GM18520 (cell line): ENCODE results near the gene MTHFR.

Experiments
- ATAC-seq: cut with Tn5 transposase; IDR thresholded peaks from one replicate; pipeline ENCODE4 v1.9.1; 2021; ENCODE audit not compliant: unreplicated experiment

The MTHFR gene

DNA sequence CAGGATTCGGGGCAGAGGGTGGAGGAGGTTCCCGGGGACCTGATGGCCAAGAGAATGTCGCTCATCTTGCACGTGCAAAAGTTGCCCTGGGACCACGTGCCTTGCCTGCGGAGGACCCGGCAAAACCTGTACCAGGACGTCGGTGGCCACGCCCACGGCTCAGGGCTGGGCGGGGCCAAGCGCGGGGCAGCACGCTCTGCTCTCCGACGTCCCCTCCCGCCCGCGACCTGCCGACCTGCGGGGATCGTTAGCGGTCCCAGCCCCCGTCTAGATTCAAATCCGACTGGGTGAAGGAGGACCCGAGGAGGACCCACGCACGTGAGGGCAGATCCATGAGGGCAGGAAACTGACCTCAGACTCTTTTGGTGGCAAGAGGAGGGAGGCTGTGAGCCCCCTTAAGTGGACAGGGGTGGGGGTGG is 43.8 kb downstream of the MTHFR start, which contains the start of gene C1orf167:
Gene C1orf167 (plus strand): TSS at position 206 of the 419 bp plus-strand sequence. CDS start 2,208 bp downstream, outside the sequence.
- ATAC-seq, result no peak

DNA sequence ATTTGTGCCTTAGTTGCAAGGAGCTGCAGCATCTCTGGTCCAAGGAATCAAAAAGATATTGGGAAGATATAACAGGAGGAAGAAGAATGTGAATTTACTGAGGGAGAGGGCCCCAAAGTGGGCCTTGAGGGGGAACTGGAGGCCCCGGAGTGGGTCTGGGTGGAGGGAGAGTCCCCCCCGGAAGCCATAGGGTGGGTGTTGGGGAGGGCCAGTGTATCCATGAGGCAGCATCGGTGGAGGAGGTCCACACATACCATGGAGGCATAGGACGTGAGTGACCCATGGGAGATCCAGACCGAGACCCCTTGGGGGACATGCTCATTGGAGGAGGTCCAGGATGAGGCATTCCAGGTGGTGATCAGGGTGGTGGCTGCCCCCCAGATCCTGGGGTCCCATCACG is 44.5 kb downstream of the MTHFR start:
- no peak for ATAC-seq

DNA sequence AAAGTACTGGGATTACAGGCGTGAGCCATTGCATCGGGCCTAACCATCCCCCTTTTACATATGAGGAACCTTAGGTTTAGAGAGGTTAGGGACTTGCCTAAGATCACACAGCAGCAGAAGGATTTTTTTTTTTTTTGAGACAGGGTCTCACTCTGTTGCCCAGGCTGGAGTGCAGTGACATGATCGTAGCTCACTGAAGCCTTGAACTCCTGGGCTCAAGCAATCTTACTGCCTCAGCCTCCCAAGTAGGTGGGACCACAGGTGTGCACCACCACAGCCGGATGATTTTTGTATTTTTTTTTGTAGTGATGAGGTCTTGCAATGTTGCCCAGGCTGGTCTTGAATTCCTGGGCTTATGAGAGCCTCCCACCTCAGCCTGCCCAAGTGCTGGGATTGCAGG is 46.0 kb downstream of the MTHFR start:
- no peak for ATAC-seq

DNA sequence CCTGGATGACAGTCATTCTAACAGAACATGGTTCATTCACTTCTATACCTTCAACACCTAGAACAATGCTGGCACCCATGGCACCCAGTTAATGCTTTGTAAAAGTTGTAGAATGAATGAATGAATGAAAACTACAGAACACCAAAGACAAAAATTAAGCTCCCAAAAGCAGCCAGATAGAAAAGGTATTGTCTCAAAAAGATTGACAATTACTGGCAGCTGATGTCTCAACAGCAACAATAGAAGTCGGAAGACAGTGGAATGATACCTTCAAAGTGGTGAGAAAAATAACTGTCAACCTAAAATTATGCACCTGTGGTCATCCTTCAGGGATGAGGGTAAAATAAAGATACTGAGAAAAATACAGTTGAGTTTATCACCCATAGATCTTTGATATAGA is 48.7 kb downstream of the MTHFR start:
- ATAC-seq, result no peak

DNA sequence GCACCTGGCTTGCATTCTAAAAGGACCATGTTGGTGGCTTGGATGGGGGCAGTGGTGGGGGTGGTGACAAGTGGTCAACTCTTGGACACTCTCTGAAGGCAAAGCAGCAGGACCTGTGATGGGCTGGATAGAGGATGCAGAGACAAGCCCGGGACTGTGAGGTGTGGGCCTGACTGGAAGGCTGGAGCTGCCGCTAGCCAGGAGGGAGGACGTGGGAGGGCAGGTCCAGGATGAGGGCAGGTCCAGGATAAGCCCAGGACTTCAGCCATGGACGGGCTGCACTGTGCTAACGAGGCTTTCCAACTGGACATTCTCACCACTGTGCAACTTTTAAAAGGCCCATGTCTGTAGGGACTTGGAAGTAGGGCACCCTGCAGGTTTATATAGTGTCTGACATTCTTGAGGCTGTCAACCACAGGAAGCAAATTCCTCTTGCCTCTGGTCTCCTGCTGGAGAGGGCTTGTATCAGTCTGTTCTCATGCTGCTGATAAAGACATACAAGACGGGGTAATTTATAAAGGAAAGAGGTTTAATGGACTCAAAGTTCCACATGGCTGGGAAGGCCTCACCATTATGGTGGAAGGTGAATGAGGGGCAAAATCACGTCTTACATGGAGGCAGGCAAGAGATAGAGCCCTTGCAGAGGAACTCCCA is 52.1 kb downstream of the MTHFR start:
- ATAC-seq, result no peak

DNA sequence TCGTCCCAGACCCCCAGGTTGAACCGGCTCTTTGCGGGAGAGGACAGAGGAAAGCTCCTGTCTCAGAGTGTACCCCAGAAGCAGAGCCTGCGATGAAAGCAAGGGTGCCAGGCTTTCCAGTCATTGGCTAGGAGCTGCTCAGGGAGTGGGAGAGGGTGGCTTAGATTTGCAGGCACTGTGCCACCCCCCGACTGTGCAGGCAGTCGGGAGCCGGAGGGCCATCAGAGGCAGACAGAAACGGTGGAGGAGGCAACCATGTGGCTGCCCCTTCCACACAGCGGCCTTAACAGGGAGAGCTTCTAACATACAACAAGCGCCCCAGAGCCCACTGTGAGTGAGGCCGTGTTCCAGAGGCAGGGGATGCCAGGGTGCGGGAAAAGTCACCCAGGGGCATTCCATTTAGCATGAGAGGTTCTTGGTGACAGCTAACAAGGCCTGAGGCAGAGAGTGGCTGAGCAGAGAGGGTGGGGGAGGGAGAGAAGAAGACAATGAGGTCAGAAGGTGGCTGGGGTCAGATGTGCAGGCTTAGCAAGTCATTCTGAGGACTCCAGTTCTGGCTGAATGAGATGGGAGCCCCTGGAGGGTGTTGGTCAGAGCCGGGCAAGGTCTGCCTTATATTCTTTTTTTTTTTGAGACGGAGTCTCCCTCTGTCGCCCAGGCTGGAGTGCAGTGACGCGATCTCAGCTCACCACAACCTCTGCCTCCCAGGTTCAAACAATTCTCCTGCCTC is 53.2 kb downstream of the MTHFR start:
- no peak for ATAC-seq

DNA sequence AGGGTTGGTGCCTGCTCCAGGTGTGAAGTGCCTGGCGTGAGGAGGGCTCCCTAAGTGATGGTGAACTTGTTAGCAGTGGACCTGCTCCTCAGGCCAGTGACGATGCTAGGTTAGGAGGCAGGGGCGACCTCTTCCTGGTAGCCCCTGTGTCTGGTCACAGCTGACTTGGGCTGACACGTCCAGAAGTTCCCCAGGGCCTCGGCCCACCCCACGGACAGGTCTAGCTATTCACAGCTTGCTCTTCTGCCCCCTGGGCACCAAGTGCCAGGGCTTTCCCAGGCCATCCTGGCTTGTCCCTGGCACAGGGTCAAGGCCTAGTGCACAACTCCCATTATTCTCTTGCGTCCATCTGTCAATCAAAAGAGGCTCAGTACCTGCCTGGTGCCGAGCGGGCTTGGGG is 54.7 kb downstream of the MTHFR start:
- ATAC-seq, result no peak

DNA sequence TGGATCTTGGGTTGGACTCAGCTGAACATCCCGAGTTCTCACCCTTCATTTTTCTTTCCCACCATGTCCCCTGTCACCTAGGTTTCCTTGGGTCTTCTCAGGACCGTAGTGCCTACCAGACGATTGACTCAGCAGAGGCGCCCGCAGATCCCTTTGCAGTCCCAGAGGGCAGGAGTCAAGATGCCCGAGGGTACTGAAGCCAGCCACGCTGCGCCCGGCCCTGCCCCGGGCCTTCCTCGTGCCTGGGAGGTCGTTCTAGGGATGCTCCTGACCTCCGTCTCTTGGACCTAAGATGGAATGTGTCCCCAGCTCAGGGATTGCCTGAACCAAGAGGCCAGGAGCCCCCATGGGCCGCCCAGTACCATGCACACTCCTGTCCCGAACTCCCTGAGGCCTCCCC is 55.8 kb downstream of the MTHFR start:
- ATAC-seq, result no peak

DNA sequence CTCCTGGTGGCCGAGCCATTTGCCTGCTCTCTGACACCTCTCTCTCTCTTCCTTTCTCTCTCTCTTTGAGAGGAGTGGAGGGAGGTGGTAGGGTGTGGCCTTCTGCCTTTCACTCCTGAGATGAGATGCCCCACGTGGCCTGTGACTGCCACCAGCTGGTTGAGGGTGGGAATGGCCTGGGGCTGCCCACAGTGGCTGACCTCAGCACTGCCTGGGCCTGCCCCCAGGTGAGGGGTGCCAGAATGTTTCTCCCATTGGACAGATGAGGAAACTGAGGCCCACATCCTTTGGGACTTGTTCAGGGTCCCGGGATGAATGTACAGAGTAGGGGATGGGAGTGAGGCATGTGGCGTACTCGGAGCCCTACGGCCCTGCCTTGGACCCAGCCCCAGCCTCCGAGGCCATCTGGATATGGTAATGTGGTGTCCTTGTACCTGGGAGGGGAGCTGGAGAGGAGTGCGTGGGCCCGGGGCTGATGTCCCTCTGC is 56.5 kb downstream of the MTHFR start:
- ATAC-seq, result no peak

DNA sequence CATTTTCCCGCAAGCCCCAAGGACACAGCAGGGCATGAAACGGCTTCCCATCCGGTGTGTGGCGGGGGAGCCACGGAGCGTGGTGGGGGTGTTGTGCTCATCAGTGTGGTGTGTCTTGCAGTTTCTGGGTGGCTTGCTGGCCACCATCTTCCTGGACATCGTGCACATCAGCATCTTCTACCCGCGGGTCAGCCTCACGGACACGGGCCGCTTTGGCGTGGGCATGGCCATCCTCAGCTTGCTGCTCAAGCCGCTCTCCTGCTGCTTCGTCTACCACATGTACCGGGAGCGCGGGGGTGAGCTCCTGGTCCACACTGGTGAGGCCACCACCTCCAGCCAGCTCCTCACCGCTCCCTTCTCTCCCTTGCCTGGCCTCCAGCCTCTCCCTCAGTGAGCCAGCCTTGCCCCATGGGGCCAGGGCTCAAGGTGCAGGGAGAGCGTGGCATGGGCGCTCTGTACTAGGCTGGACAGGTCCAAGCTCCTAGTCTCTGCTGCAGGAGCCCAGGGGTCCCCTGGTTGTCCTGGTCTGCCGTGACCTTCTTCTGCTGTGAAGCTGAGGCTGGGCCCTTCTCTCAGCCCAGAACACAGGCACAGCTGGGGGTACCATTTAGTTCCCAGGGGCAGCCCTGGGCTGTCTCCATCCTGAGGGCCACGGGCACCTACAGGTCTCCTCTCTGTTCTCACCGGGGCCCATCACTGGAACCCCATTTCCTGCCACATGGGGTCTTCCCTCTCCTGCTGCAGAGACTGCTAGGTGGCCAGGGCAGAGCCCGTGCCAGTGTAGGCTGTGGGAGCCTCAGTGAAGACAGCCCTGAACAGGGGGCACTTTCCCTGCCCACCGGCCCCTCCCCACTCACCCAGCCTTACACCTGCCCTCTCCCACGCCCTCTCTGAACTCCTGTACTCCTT is 57.2 kb downstream of the MTHFR start:
- ATAC-seq, result no peak

DNA sequence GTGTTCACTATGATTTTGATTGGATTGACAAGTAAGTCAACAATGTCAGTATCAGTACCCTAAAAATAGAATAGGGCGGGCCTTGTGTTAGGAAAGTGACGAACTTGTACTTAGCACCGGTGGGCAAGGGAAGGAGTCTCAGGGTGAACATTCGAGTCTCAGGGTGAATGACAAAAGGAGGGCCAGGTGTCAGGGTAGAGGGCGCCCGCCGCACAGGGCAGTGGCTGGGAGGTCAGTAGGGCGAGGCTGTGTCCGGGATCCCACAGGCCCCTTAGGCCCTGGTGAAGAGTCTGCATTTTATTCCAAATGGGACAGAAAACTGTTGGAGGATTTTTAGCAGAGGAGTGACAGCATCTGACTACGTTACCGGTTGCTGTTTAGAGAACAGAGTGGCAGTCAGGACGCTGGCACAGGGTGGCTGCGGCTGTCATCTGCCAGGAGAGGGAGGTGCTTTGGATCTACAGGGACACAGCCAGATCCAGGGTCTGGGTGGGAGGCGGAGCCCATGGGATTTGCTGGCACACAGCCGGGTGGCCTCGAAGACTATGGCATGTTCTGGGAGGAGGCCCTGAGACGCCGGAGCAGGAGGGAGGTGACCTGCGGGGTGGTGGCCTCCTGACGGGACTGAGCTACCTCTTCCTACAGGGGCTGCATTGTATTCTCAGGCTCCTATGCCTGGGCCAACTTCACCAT is 58.8 kb downstream of the MTHFR start:
- ATAC-seq, result no peak

DNA sequence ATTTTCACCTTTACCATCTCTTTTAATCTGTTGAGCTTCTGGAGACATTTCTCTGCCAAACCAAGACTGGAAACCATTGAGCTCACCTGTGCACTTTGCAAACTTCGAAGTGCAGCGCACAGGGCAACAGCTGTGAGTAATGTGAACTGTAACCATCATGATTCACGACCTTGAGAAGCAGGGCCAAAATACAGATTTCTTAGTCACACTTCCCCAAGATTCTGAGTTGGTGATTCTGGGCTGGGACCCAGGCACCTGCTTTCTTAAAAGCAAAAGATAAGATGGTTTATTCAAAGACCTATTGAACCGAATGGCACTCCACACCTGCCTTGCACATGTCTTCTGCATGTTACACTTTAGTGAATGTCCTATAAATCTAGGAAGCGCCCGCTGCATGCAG is 59.7 kb downstream of the MTHFR start:
- ATAC-seq, result no peak

DNA sequence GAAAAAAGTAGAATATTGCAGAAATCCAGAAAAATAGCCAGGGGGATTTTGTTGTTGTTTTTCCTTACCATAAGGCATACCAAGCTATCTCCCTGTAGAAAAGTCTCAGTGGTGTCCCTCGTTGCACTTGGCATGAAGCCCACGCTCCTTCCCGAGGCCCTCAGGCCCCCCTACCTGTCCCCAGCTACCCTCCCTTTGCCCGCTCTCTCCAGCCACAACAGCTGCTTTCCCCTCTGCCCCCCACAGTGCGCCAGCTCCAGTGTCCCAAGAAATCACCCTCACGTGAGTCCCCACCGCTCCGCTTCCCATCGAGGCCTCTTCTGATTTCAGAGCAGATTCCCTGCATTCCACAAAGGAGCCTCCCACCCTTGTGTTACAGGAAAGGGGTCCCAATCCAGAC is 61.5 kb downstream of the MTHFR start:
- no peak for ATAC-seq

DNA sequence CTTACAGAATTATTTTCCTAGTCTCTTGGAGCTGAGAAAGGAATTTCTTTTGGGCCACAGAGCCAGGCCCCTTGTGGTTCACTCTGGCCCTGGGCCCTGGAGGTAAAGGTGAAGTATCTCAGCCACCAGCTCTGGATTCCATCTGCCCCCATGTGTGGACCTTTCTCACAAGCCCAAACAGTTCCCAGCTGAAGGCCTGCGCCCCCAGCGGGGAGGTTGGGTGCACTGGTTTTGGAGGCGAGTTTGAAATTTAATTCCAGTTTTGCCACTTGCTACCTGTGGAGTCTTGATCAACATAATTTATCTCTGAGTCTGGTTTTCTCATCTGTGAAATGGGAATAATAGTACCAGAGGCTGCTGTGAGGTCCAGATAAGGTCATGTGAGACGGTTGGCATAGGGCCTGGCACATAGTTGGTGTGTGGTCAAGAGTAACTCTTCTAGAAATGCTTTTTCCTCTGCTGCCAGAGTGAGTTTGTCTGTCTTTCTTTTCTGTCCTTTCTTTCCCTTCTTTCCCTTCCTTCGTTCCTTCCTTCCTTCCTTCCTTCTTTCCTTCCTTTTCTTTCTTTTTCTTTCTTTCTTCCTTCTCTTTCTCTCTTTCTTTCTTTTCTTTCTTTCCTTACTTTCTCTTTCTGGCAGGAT is 63.7 kb downstream of the MTHFR start:
- ATAC-seq, result no peak

DNA sequence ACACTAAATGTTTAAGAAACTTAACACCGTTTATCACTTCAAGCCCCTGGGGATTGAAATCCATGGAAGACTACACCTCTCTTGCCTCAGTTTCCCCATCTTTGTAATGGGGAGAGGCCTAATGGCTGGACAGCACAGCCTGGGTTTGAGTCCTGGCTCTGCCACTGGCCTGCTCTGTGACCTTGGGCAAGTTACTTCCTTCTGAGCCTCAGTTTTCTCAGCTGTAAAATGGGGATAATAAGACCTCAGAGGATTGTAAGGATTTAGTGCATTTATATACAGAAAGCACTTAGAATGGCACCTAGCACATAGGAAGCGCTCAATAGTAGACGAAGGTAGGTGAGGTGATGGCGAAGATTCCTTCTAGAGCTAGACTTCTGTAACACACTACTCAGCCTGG is 64.3 kb downstream of the MTHFR start:
- ATAC-seq, result no peak

DNA sequence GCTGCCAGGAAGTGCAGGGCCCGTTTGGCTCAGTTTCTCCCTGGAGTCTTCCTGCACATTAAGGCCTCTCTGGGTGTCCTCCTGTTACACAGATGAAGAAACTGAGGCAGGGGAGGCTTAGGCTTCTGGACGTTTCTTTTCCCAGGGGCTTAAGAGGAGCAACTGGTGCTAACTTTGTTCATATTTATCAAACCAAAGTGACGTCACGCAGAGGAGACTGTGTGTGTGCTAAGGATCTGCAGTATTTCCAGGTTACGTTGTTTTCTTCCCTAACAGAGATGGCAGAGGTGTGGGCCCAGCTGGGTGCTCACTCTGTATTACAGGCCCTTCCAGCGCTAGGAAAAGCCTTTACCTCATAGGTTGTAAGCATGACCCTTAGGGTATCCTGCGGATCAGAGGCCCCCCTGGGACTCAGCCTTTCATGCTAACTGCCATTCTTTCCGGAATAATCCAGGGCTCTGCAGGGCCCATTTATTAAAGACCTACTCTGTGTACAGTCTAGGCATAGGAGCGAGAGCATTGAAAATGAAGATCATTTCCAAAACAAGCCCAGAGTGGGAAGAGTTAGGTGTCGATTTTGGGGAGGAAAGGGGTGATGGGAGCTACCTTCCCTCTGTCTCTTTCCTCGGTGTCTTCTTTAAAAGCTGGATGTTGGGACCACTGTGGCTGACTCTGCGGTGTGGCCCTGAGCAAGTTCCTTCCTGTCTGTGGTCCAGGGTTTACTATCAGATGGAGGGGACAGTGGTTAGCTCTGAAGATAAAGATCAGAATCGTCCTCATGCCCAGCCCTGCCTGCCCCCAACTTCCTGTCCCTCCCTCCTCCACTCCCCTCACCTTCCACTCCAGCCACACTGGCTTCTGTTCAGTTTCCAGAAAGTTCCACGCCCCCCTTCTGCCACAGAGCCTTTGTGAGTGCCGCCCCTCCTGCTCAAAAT is 65.2 kb downstream of the MTHFR start:
- ATAC-seq, result no peak

DNA sequence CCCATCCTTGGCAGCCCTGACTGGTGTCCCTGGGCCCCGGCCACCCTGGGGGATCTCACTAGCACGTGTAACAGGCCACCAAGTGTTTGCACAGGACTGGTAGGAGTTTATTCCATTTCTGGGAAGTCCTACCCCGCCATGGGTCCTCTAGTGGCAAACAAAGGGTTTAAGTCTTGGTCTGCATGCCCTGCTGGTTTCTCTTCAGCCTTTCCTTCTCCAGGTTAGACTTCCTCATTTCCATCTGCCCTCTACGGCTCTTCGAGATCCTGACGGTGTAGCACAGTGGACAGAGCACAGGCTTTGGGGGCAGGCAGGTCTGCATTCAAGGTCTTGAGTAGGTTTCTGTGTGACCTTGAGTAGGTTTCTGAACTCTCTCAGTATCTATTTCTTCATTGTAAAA is 67.0 kb downstream of the MTHFR start:
- no peak for ATAC-seq

DNA sequence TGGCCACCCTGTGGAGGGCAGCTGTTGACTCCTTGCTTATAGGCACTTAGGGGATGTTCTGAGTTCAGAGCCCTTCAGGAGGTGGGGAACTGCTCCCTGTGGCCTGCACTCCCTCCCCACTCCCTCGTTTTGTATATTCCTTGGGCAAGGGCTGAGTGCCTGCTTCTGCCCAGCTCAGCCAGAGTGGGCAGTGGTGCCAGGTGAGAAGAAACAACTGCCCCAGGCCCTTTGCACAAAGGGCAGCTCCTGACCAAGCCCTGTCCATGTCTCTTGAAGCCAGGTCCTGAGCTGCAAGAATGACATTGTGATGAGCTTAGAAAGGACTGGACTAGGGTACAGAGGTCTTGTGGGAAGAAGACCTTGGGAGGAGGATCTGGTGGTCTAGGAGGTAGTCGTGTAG is 67.7 kb downstream of the MTHFR start:
- ATAC-seq, result no peak
